Prostate gland (tissue), 2 donors: ENCODE measurements around the gene PRPSAP1.

ENCODE experiments used
- POLR2A ChIP-seq: fragments of 450-650 bp; IDR thresholded peaks from one replicate; pipeline ENCODE4 v1.6.1; 2016; ENCODE audit warnings: antibody characterized with exemption, mild to moderate bottlenecking
- TF ChIP-seq, protein P1 (sequence below), 4 experiments: fragments of 200-600 bp in 2 of 4; fragments of 450-650 bp in 2 of 4; sonication (generic) in 2 of 4; IDR thresholded peaks; 1 replicate in 3 of 4; 2 replicates in 1 of 4; pipeline ENCODE4 v1.5.1; 2016 to 2019; ENCODE audit warnings: antibody characterized with exemption in 4 of 4, mild to moderate bottlenecking in 2 of 4, moderate library complexity in 2 of 4

DNA sequence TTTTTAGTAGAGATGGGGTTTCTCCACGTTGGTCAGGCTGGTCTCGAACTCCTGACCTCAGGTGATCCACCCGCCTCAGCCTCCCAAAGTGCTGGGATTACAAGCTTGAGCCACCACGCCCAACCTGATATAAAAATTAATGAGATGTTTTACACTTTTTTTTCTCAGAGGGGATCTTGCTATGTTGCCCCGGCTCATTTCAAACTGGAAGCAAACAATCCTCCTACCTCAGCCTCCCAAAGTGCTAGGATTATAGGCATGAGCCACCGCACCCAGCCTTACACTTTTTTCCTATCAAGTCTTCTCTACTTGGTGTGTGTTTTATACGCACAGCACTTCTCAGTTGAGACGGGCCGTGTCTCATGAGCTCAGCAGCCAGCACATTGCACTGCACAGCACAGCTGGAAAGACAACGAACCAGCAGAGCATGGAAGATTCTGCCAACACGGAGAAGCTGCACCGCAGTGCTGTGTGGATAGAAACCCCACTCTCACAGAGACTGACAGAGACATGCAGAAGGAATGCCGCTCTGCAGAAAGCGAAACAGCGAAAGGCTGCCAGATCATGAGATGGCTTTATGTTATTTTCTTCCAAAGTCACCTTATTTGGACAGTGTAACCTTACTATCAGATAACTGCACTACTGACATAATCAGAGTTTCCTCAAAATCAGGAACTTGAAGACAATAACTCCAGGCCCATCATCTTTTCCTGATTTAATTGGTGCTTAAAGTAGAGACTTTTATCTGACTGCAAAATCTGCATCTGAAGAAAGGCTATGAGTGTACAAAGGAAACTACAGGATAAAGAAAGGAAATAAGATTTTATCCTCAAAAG is 39.1 kb downstream of the PRPSAP1 start:
- TF ChIP-seq POLR2A = no peak
- TF ChIP-seq, protein P1, sequence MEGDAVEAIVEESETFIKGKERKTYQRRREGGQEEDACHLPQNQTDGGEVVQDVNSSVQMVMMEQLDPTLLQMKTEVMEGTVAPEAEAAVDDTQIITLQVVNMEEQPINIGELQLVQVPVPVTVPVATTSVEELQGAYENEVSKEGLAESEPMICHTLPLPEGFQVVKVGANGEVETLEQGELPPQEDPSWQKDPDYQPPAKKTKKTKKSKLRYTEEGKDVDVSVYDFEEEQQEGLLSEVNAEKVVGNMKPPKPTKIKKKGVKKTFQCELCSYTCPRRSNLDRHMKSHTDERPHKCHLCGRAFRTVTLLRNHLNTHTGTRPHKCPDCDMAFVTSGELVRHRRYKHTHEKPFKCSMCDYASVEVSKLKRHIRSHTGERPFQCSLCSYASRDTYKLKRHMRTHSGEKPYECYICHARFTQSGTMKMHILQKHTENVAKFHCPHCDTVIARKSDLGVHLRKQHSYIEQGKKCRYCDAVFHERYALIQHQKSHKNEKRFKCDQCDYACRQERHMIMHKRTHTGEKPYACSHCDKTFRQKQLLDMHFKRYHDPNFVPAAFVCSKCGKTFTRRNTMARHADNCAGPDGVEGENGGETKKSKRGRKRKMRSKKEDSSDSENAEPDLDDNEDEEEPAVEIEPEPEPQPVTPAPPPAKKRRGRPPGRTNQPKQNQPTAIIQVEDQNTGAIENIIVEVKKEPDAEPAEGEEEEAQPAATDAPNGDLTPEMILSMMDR (IDR thresholded peaks at IDR 0.05) = no peak
